ENCODE measurements around the gene BEX1.
"Not testable (repeated sequence)": the region's sequence is repeated elsewhere in the genome, so short reads cannot be mapped to it uniquely, and the experiment has no call there.

BEX1 gene

DNA sequence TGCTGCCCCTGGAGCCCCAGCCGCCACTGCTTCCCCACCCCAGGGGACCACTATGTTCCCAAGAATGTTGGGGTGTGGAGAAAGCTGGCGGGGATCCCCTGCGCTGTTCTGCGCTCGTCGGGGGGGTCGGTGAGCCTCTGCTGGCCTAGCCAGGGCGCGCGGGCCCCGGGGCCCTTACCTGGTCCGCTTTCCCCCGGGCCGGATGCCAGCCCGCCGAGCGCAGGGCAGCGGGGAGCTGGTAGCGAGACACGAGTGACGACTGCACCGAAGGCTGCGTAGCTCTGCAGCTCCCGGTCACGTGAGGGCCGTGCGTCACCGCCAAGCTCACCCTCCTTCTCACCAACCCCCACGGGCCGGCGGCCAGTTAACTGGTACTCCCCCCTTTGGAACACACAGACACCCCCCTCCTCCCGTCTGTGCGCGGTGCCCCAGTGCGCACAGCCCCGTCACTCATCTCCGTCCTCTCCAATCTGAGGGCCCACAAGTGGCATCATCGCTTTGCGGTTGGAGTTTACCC is at the start of gene BEX1:
BEX1 (minus strand) TSS at position 254 of the 517 bp plus-strand sequence. CDS start 897 bp downstream, outside the sequence.
- TF ChIP-seq, protein P1, sequence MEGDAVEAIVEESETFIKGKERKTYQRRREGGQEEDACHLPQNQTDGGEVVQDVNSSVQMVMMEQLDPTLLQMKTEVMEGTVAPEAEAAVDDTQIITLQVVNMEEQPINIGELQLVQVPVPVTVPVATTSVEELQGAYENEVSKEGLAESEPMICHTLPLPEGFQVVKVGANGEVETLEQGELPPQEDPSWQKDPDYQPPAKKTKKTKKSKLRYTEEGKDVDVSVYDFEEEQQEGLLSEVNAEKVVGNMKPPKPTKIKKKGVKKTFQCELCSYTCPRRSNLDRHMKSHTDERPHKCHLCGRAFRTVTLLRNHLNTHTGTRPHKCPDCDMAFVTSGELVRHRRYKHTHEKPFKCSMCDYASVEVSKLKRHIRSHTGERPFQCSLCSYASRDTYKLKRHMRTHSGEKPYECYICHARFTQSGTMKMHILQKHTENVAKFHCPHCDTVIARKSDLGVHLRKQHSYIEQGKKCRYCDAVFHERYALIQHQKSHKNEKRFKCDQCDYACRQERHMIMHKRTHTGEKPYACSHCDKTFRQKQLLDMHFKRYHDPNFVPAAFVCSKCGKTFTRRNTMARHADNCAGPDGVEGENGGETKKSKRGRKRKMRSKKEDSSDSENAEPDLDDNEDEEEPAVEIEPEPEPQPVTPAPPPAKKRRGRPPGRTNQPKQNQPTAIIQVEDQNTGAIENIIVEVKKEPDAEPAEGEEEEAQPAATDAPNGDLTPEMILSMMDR (IDR thresholded peaks at IDR 0.05): no peak
- H3K27ac ChIP-seq: no peak within 1 kb of the TSS
- no peaks in the 10 kb centered on the region for H3K9me3 ChIP-seq
- no peaks in the 10 kb centered on the region for H3K4me1 ChIP-seq (ENCODE audit: control insufficient read depth in 1 of 2, insufficient read depth in 1 of 2, low read depth in 1 of 2, low read length in 1 of 2)
- H3K4me3 ChIP-seq (ENCODE audit: low read depth in 1 of 2, low read length in 1 of 2): peak within 1 kb of the TSS in 1 of 2 experiments; percentile 10
- H3K27me3 ChIP-seq: peaks cover 30% of the 10 kb centered on the region
- no peaks in the 10 kb centered on the region for H3K36me3 ChIP-seq

DNA sequence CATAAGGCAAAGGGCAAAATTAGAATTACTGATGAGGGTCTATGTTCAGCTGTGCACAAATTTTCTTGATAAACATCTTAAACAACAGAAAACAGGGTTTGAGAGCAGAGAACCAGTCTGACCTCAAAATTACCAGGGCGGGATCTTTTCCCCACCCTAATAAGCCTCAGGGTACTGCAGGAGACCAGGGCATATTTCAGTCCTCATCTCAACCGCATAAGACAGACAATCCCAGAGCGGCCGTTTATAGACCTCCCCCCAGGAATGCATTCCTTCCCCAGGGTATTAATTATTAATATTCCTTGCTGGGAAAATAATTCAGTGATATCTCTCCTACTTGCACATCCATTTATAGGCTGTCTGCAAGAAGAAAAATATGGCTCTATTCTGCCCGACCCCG is 45.5 kb upstream of the BEX1 start:
- not testable (repeated sequence) for H3K27me3 ChIP-seq; H3K4me1 ChIP-seq (ENCODE audit: control insufficient read depth in 1 of 2, insufficient read depth in 1 of 2, low read depth in 1 of 2, low read length in 1 of 2); H3K36me3 ChIP-seq; H3K9me3 ChIP-seq; H3K4me3 ChIP-seq (ENCODE audit: low read depth in 1 of 2, low read length in 1 of 2); H3K27ac ChIP-seq

DNA sequence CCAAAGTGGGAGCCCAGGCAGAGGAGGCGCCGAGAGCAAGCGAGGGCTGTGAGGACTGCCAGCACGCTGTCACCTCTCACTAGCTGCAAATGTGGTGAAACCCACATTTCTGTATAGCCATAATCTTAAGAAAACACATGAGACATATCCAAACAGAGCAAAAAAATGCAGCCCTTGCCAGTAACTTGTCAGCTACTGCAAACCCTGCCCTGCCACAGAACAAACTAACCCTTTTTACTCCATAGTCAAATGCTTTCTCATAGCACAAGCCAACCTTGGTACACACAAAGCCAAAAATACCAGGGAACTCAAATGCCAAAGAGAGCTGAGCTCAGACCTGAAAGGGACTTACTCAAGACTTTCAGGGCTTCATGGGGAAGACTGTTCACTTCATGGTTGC is 43.9 kb upstream of the BEX1 start:
- no peak overlapping the region for H3K27ac ChIP-seq
- no peaks in the 10 kb centered on the region for H3K27me3 ChIP-seq
- H3K9me3 ChIP-seq: no peaks in the 10 kb centered on the region
- no peaks in the 10 kb centered on the region for H3K36me3 ChIP-seq
- no peak overlapping the region for H3K4me3 ChIP-seq (ENCODE audit: low read depth in 1 of 2, low read length in 1 of 2)
- no peaks in the 10 kb centered on the region for H3K4me1 ChIP-seq (ENCODE audit: control insufficient read depth in 1 of 2, insufficient read depth in 1 of 2, low read depth in 1 of 2, low read length in 1 of 2)
- TF ChIP-seq, protein P1 (IDR thresholded peaks at IDR 0.05): no peak

DNA sequence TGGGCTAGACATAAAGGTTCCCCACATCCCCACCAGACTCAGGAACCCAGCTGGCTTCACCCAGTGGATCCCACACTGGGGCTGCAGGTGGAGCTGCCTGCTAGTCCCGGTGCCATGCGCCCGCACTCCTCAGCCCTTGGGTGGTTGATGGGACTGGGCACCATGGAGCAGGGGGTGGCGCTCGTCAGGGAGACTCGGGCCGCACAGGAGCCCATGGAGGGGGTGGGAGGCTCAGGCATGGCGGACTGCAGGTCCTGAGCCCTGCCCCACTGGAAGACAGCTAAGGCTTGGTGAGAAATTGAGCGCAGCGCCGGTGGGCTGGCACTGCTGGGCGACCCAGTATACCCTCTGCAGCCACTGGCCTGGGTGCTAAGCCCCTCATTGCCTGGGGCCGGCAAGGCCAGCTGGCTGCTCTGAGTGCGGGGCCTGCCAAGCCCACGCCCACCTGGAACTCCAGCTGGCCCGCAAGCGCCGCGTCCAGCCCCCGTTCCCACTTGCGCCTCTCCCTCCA is 43.3 kb upstream of the BEX1 start:
- H3K27ac ChIP-seq; H3K4me3 ChIP-seq (ENCODE audit: low read depth in 1 of 2, low read length in 1 of 2); H3K4me1 ChIP-seq (ENCODE audit: control insufficient read depth in 1 of 2, insufficient read depth in 1 of 2, low read depth in 1 of 2, low read length in 1 of 2); H3K9me3 ChIP-seq; H3K36me3 ChIP-seq; H3K27me3 ChIP-seq: not testable (repeated sequence)

DNA sequence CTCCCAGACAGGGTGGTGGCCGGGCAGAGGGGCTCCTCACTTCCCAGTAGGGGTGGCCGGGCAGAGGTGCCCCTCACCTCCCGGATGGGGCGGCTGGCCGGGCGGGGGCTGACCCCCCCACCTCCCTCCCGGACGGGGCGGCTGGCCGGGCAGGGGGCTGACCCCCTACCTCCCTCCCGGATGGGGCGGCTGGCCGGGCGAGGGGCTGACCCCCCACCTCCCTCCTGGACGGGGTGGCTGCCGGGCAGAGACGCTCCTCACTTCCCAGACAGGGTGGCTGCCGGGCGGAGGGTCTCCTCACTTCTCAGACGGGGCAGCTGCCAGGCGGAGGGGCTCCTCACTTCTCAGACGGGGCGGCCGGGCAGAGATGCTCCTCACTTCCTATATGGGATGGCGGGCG is 40.4 kb upstream of the BEX1 start:
- not testable (repeated sequence) for H3K9me3 ChIP-seq; H3K36me3 ChIP-seq; H3K27ac ChIP-seq; H3K4me3 ChIP-seq (ENCODE audit: low read depth in 1 of 2, low read length in 1 of 2); H3K4me1 ChIP-seq (ENCODE audit: control insufficient read depth in 1 of 2, insufficient read depth in 1 of 2, low read depth in 1 of 2, low read length in 1 of 2); H3K27me3 ChIP-seq

DNA sequence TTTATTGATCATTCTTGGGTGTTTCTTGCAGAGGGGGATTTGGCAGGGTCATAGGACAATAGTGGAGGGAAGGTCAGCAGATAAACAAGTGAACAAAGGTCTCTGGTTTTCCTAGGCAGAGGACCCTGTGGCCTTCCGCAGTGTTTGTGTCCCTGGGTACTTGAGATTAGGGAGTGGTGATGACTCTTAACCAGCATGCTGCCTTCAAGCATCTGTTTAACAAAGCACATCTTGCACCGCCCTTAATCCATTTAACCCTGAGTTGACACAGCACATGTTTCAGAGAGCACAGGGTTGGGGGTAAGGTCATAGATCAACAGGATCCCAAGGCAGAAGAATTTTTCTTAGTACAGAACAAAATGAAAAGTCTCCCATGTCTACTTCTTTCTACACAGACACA is 39.9 kb upstream of the BEX1 start:
- H3K36me3 ChIP-seq; H3K9me3 ChIP-seq; H3K27me3 ChIP-seq; H3K27ac ChIP-seq; H3K4me3 ChIP-seq (ENCODE audit: low read depth in 1 of 2, low read length in 1 of 2); H3K4me1 ChIP-seq (ENCODE audit: control insufficient read depth in 1 of 2, insufficient read depth in 1 of 2, low read depth in 1 of 2, low read length in 1 of 2): not testable (repeated sequence)

DNA sequence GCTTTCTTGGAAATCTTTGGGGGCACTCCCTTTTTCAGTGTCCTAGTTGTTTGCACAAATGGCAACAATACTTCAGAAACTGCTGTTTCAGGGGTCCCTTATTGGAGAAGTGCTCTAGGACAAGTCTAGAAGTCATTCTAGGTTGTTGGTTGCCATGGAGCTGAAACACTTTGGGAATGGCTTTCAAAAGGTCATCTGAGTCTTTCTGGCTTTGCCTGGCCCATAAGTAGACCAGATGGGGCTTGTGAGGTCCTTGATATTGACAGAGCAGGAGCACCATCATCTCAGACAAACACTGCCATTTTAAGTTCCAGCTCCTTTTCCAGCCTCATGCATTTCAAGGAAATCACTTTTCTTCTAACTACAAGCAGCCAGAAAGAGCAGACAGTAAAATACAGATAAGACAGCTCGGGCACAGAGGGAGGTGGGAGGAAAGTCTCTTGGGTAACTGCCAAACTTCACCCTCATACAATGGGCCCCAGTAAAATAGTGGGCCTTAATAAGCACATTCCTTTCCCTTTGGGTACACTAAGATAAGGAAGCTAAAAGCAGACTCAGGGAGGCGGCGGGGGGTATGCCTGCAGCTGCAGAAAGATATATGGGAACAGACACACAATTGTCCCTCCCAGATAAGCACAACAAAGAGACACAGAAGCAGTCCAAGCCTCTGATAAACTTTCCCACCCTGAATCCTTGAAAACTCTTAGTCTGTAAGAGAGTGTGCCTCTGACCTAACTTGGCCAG is 37.5 kb upstream of the BEX1 start:
- no peak overlapping the region for H3K27ac ChIP-seq
- no peak overlapping the region for H3K4me3 ChIP-seq (ENCODE audit: low read depth in 1 of 2, low read length in 1 of 2)
- no peaks in the 10 kb centered on the region for H3K9me3 ChIP-seq
- H3K4me1 ChIP-seq (ENCODE audit: control insufficient read depth in 1 of 2, insufficient read depth in 1 of 2, low read depth in 1 of 2, low read length in 1 of 2): no peaks in the 10 kb centered on the region
- TF ChIP-seq, protein P1 (IDR thresholded peaks at IDR 0.05): no peak
- H3K36me3 ChIP-seq: no peaks in the 10 kb centered on the region
- no peaks in the 10 kb centered on the region for H3K27me3 ChIP-seq
